Breast epithelium (tissue), 4 donors: ENCODE data around the gene MRM2. TPM values are rescaled to one million over a fixed set of nuclear protein-coding genes. Genes with fewer than 3 reads are reported as not detected.

Source experiments
- DNase-seq, 2 donors: peaks; one replicate each; pipeline ENCODE4 v3.0.0-alpha.2; 2019; ENCODE audit warnings: low spot score in 2 of 2
- H3K27ac ChIP-seq, 2 donors: fragments of 200-600 bp; sonication (generic) in 1 of 2; one replicate each; pipeline ENCODE4 v1.5.1; 2016 to 2019; ENCODE audit warnings: mild to moderate bottlenecking in 1 of 2
- H3K27me3 ChIP-seq, 2 donors: fragments of 200-600 bp; sonication (generic) in 1 of 2; one replicate each; pipeline versions ENCODE4 v1.5.1 to v1.6.0; 2017 to 2019; ENCODE audit warnings: control low read depth in 1 of 2, mild to moderate bottlenecking in 1 of 2
- H3K36me3 ChIP-seq: fragments of 200-600 bp; one replicate; pipeline ENCODE4 v1.5.1; 2019
- H3K4me1 ChIP-seq, 2 donors: fragments of 200-600 bp; sonication (generic); one replicate each; pipeline ENCODE4 v1.5.1; 2016 to 2019; ENCODE audit warnings: control low read depth in 1 of 2
- H3K4me3 ChIP-seq, 3 donors: fragments of 200-600 bp; sonication (generic); 1 replicate in 2 of 3; 2 replicates in 1 of 3; pipeline ENCODE4 v1.5.1; 2016 to 2019; ENCODE audit warnings: mild to moderate bottlenecking in 3 of 3, moderate library complexity in 2 of 3
- H3K9me3 ChIP-seq, 2 donors: fragments of 200-600 bp; sonication (generic) in 1 of 2; one replicate each; pipeline ENCODE4 v1.5.1; 2016 to 2019; ENCODE audit warnings: control low read depth in 1 of 2
- CTCF ChIP-seq, 3 donors: fragments of 450-650 bp; IDR thresholded peaks; one replicate each; pipeline ENCODE4 v1.5.1; 2016 to 2017; ENCODE audit warnings: antibody characterized with exemption in 3 of 3, mild to moderate bottlenecking in 3 of 3, moderate library complexity in 3 of 3
- POLR2A ChIP-seq: fragments of 450-650 bp; IDR thresholded peaks from one replicate; pipeline ENCODE4 v1.6.1; 2016; ENCODE audit warnings: antibody characterized with exemption, mild to moderate bottlenecking, moderate library complexity
- POLR2AphosphoS5 ChIP-seq, 3 donors: sonication (generic); formaldehyde crosslinking; IDR thresholded peaks; one replicate each; pipeline ENCODE4 v1.6.1; 2017; ENCODE audit warnings: antibody characterized with exemption in 3 of 3
- intact Hi-C: fragments of 100-400 bp; cut with DNase I; formaldehyde crosslinking; loops from one replicate; pipeline ENCODE4 v1.15.1; 2023; ENCODE audit warnings: low total_unique reads
- total RNA-seq, 3 donors: library from RNA; depleted of rRNA; stranded (reverse); fragments of >200 nt; gene quantifications; one replicate each; pipeline ENCODE4 v1.1.0, GENCODE V29; 2016

MRM2 gene
- total RNA-seq, 3 donors from 2014 or later = 10.9 to 20.2 (median 18.0) TPM

- no peaks in the 10 kb centered on the region for H3K27me3 ChIP-seq
- no peak overlapping the region for H3K4me3 ChIP-seq
- no peak overlapping the region for H3K27ac ChIP-seq
- TF ChIP-seq POLR2A = no peak
- no peak for TF ChIP-seq POLR2AphosphoS5 (IDR thresholded peaks at IDR 0.05)
- TF ChIP-seq CTCF (IDR thresholded peaks at IDR 0.05) = no peak
- intact Hi-C loops = no loop called here
- no peaks in the 10 kb centered on the region for H3K9me3 ChIP-seq
- DNase-seq = no peak
- H3K4me1 ChIP-seq = no peaks in the 10 kb centered on the region
- H3K36me3 ChIP-seq = no peaks in the 10 kb centered on the region
Measured at GRCh38 chr7:2211926-2212325, 30.1 kb downstream of the MRM2 start.

GRCh38 chr7:2211259-2211880, 30.6 kb downstream of the MRM2 start:
- no peaks in the 10 kb centered on the region for H3K27me3 ChIP-seq
- no peak for DNase-seq
- H3K4me3 ChIP-seq = no peak overlapping the region
- H3K36me3 ChIP-seq = no peaks in the 10 kb centered on the region
- no peaks in the 10 kb centered on the region for H3K4me1 ChIP-seq
- no peaks in the 10 kb centered on the region for H3K9me3 ChIP-seq
- intact Hi-C loops = no loop called here
- no peak overlapping the region for H3K27ac ChIP-seq
- no peak for TF ChIP-seq POLR2AphosphoS5 (IDR thresholded peaks at IDR 0.05)
- no peak for TF ChIP-seq POLR2A
- TF ChIP-seq CTCF (IDR thresholded peaks at IDR 0.05) = no peak

GRCh38 chr7:2210551-2211258, 31.3 kb downstream of the MRM2 start:
- intact Hi-C loops = no loop called here
- no peak for TF ChIP-seq POLR2A
- Histone ChIP-seq H3K36me3 (no peaks in the 10 kb centered on the region), H3K9me3 (no peaks in the 10 kb centered on the region), H3K4me1 (no peaks in the 10 kb centered on the region), H3K27ac (no peak overlapping the region), H3K4me3 (no peak overlapping the region), H3K27me3 (no peaks in the 10 kb centered on the region)
- DNase-seq = no peak

- Histone ChIP-seq H3K27me3 (no peaks in the 10 kb centered on the region), H3K27ac (no peak overlapping the region), H3K4me3 (no peak overlapping the region), H3K4me1 (no peaks in the 10 kb centered on the region), H3K36me3 (no peaks in the 10 kb centered on the region), H3K9me3 (no peaks in the 10 kb centered on the region)
- no peak for DNase-seq
- intact Hi-C loops = no loop called here
- TF ChIP-seq POLR2A = no peak
Measured at GRCh38 chr7:2209961-2210323, 32.1 kb downstream of the MRM2 start.

- H3K4me3 ChIP-seq = no peak overlapping the region
- no peaks in the 10 kb centered on the region for H3K4me1 ChIP-seq
- no peak for TF ChIP-seq POLR2AphosphoS5 (IDR thresholded peaks at IDR 0.05)
- peak in 2 of 3 donors; percentile 65 to 77 for TF ChIP-seq CTCF (IDR thresholded peaks at IDR 0.05)
- no peak overlapping the region for H3K27ac ChIP-seq
- DNase-seq = peak in 1 of 2 donors; percentile 25
- intact Hi-C loops = no loop called here
- H3K9me3 ChIP-seq = no peaks in the 10 kb centered on the region
- H3K36me3 ChIP-seq = no peaks in the 10 kb centered on the region
- no peaks in the 10 kb centered on the region for H3K27me3 ChIP-seq
Measured at GRCh38 chr7:2209146-2209960, 32.7 kb downstream of the MRM2 start.

- no peak for TF ChIP-seq CTCF (IDR thresholded peaks at IDR 0.05)
- TF ChIP-seq POLR2AphosphoS5 (IDR thresholded peaks at IDR 0.05) = no peak
- no peak for TF ChIP-seq POLR2A
- intact Hi-C loops = no loop called here
- no peak overlapping the region for H3K4me3 ChIP-seq
- no peak overlapping the region for H3K27ac ChIP-seq
- H3K4me1 ChIP-seq = no peaks in the 10 kb centered on the region
- H3K36me3 ChIP-seq = no peaks in the 10 kb centered on the region
- H3K27me3 ChIP-seq = no peaks in the 10 kb centered on the region
- H3K9me3 ChIP-seq = no peaks in the 10 kb centered on the region
- no peak for DNase-seq
Measured at GRCh38 chr7:2208712-2209111, 33.3 kb downstream of the MRM2 start.
